ENCODE results near the gene TMEM207.
A peak's percentile ranks its signal among the peaks of the same experiment; 100 is the strongest.

The TMEM207 gene

GRCh38 chr3:190444006-190444405 is 5.7 kb downstream of the TMEM207 start:
- peak; percentile 20 for DNase-seq (ENCODE audit: low read depth)

GRCh38 chr3:190443257-190443656 is 6.4 kb downstream of the TMEM207 start:
- DNase-seq (ENCODE audit: low read depth), result peak; percentile 27

GRCh38 chr3:190442240-190442639 is 7.5 kb downstream of the TMEM207 start:
- no peak for DNase-seq (ENCODE audit: low read depth)

GRCh38 chr3:190436331-190436730 is 13.4 kb downstream of the TMEM207 start:
- no peak for DNase-seq (ENCODE audit: low read depth)

- DNase-seq (ENCODE audit: low read depth), result peak; percentile 22
Measured at GRCh38 chr3:190435618-190436017, 14.1 kb downstream of the TMEM207 start.

GRCh38 chr3:190433626-190434025 is 16.1 kb downstream of the TMEM207 start:
- DNase-seq (ENCODE audit: low read depth), result no peak

- peak; percentile 78 for DNase-seq (ENCODE audit: low read depth)
Measured at GRCh38 chr3:190432216-190432615, 17.5 kb downstream of the TMEM207 start.

- DNase-seq (ENCODE audit: low read depth), result no peak
Measured at GRCh38 chr3:190430906-190431305, 18.8 kb downstream of the TMEM207 start.

- peak; percentile 78 for DNase-seq (ENCODE audit: low read depth)
Measured at GRCh38 chr3:190429681-190430080, 20.0 kb downstream of the TMEM207 start.

GRCh38 chr3:190426806-190427507 is 22.7 kb downstream of the TMEM207 start:
- DNase-seq (ENCODE audit: low read depth), result peak; percentile 40

- DNase-seq (ENCODE audit: low read depth), result no peak
Measured at GRCh38 chr3:190425833-190426232, 23.9 kb downstream of the TMEM207 start.

- DNase-seq (ENCODE audit: low read depth), result peak; percentile 76
Measured at GRCh38 chr3:190424478-190425439, 24.9 kb downstream of the TMEM207 start.

- DNase-seq (ENCODE audit: low read depth), result no peak
Measured at GRCh38 chr3:190424108-190424477, 25.6 kb downstream of the TMEM207 start.

GRCh38 chr3:190414297-190414696 is 35.4 kb downstream of the TMEM207 start:
- no peak for DNase-seq (ENCODE audit: low read depth)

GRCh38 chr3:190404715-190405114 is 45.0 kb downstream of the TMEM207 start:
- no peak for DNase-seq (ENCODE audit: low read depth)

- no peak for DNase-seq (ENCODE audit: low read depth)
Measured at GRCh38 chr3:190401963-190402362, 47.7 kb downstream of the TMEM207 start.

GRCh38 chr3:190399677-190400076 is 50.0 kb downstream of the TMEM207 start:
- no peak for DNase-seq (ENCODE audit: low read depth)

- DNase-seq (ENCODE audit: low read depth), result no peak
Measured at GRCh38 chr3:190397889-190398288, 51.8 kb downstream of the TMEM207 start.

- no peak for DNase-seq (ENCODE audit: low read depth)
Measured at GRCh38 chr3:190396001-190396400, 53.7 kb downstream of the TMEM207 start.

- no peak for DNase-seq (ENCODE audit: low read depth)
Measured at GRCh38 chr3:190388703-190389102, 61.0 kb downstream of the TMEM207 start.

GRCh38 chr3:190387578-190388213 is 62.0 kb downstream of the TMEM207 start, which contains the start of gene CLDN16:
Gene CLDN16, plus strand, starts transcription at chr3:190388163. Its CDS starts 167 bp downstream, at chr3:190388330.
- no peak for DNase-seq (ENCODE audit: low read depth)
